SJSA1 (cell line): Measurements from ENCODE around the gene UCKL1. TPM values are rescaled to one million over a fixed set of nuclear protein-coding genes. Genes with fewer than 3 reads are reported as not detected.
A peak's percentile ranks its signal among the peaks of the same experiment; 100 is the strongest.

Experiments used
- DNase-seq, 2 experiments: peaks; one replicate each; pipeline ENCODE4 v3.0.0-alpha.2; 2015 to 2020; ENCODE audit warnings: low spot score in 2 of 2, low read depth in 1 of 2
- H3K27ac ChIP-seq: fragments of 250-450 bp; sonication (Bioruptor Pico); 2 replicates; pipeline ENCODE4 v1.5.1; 2020; ENCODE audit warnings: mild to moderate bottlenecking, moderate library complexity
- H3K27me3 ChIP-seq: fragments of 250-450 bp; sonication (Bioruptor Pico); replicated peaks from 2 replicates; pipeline ENCODE4 v1.5.1; 2020; ENCODE audit warnings: mild to moderate bottlenecking, moderate library complexity
- H3K36me3 ChIP-seq: fragments of 250-450 bp; sonication (Bioruptor Pico); 2 replicates; pipeline ENCODE4 v1.5.1; 2020; ENCODE audit warnings: mild to moderate bottlenecking
- H3K4me1 ChIP-seq: fragments of 250-450 bp; sonication (Bioruptor Pico); replicated peaks from 2 replicates; pipeline ENCODE4 v1.6.1; 2021; ENCODE audit warnings: mild to moderate bottlenecking
- H3K4me3 ChIP-seq: fragments of 250-450 bp; sonication (Bioruptor Pico); 2 replicates; pipeline ENCODE4 v1.5.1; 2020; ENCODE audit warnings: mild to moderate bottlenecking
- H3K9me3 ChIP-seq: fragments of 250-450 bp; sonication (Bioruptor Pico); replicated peaks from 2 replicates; pipeline ENCODE4 v1.5.1; 2020; ENCODE audit warnings: mild to moderate bottlenecking
- total RNA-seq: library from RNA; depleted of rRNA; stranded (reverse); fragments of >200 nt; shearing (Covaris generic); gene quantifications from 2 replicates; pipeline ENCODE4 v1.2.3, GENCODE V29; 2014; rRNA removed

The UCKL1 gene
- 10.3 and 22.7 TPM in 2 replicates for total RNA-seq

DNA sequence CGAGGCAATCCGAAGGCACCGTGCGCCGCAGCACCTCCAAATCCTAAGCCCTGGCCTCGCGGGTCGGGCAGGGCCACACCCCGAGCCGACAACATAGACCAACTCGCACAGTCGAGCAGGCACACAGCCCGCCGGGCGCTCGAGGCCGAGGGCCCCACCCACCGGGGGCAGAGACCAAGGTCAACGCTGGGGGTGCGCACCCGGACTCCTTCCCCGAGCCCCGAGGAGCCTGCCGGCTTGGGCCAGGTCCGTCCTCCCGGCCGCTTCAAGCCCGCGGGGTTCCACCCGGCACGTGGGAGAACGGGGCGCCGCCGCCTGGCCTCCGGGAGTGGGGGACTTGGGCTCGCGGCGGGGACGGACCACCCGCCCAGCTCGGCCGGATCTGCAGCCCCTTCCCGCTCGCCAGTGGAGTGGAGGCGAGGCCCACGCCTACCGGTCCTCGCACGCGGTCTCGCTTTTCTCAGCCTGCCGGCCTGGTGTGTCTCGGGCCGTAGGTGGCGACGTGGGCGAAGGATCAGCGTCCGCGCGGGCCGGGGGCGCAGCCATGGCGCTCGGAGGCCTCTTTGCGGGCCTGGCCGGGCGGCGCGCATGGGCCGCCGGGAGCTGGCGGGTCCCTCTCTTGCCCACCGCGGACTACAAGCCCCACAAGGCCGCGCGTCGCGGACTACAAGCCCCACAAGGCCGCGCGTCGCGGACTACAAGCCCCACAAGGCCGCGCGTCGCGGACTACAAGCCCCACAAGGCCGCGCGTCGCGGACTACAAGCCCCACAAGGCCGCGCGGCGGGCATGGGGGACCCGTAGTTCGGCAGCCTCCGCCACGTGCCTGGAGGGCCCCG is at the start of gene UCKL1:
TSS of gene UCKL1 (minus strand) at position 590 of the 837 bp plus-strand sequence. CDS start at position 546, 44 bp downstream.
- peak; percentile 86 to 91 for DNase-seq
- peaks cover 37% of the 10 kb centered on the region for H3K36me3 ChIP-seq
- H3K4me1 ChIP-seq, result peaks cover 24% of the 10 kb centered on the region
- 0 out of 2 replicates have a peak, but pooled peaks cover 3% of the 10 kb centered on the region for H3K9me3 ChIP-seq
- peak within 1 kb of the TSS; percentile 57 for H3K27ac ChIP-seq
- no peaks in the 10 kb centered on the region for H3K27me3 ChIP-seq
- H3K4me3 ChIP-seq, result peak within 1 kb of the TSS; percentile 96

DNA sequence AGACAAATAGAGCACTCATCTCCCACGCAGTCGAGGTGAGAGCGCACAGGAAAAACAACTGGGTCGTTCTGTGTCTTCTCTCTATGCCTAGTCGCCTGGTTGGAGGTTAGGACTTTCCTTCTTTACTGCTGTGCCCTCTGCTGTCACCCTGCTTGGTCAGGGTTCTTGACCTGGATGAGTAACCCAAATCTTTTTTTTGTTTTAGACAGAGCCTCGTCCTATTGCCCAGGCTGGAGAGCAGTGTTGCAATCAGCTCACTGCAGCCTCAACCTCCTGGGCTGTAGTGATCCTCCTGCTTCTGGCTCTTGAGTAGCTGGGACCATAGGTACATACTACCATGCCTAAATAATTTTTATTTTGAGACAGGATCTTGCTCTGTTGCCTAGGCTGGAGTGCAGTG is 49.2 kb upstream of the UCKL1 start:
- H3K4me3 ChIP-seq, result no peak overlapping the region
- no peaks in the 10 kb centered on the region for H3K4me1 ChIP-seq
- H3K9me3 ChIP-seq, result 0 out of 2 replicates have a peak, but pooled peaks cover 2% of the 10 kb centered on the region
- no peak overlapping the region for H3K27ac ChIP-seq
- H3K27me3 ChIP-seq, result no peaks in the 10 kb centered on the region
- peaks cover 81% of the 10 kb centered on the region for H3K36me3 ChIP-seq
- no peak for DNase-seq

DNA sequence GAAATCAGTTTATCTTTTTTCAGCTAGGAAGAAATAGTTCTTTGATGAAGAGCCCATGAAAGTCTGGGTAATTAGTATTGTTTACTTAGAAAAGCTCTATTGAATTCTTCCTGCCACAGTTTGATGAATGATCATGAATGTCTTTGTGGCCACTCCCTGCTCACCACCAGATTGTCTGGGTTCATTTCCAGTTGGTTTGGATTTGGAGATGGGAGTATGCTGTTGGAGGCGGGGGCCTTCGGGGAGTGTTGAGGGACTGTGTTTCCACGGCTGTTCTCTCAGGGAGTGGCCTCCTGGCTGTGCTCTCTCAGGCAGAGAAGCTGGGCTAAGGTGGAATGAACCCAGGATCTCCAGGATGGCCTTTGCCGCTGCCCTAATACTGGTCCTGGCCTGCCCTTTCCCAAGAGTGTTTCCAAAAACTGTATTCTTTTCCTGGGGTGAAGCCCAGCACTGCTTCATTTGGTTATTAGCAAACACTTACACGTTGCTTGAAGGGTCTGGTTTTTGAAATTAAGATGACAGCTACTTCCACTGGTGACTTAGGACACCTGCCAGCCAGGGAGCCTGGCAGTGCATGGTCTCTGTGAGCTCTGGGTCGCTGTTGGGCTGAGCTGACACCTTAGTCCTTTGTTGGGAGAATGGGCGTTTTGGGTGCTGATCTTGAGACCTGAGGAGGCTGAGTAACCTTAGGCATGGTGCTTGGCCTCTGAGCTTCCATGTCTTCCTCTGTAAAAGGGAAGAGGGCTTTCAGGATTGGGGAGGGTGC is 47.9 kb upstream of the UCKL1 start:
- 0 out of 2 replicates have a peak, but pooled peaks cover 2% of the 10 kb centered on the region for H3K9me3 ChIP-seq
- peaks cover 80% of the 10 kb centered on the region for H3K36me3 ChIP-seq
- H3K27me3 ChIP-seq, result no peaks in the 10 kb centered on the region
- H3K4me1 ChIP-seq, result no peaks in the 10 kb centered on the region
- DNase-seq, result no peak
- no peak overlapping the region for H3K4me3 ChIP-seq
- no peak overlapping the region for H3K27ac ChIP-seq

- H3K4me3 ChIP-seq, result no peak overlapping the region
- peaks cover 80% of the 10 kb centered on the region for H3K36me3 ChIP-seq
- H3K9me3 ChIP-seq, result no peaks in the 10 kb centered on the region
- H3K27me3 ChIP-seq, result no peaks in the 10 kb centered on the region
- H3K4me1 ChIP-seq, result no peaks in the 10 kb centered on the region
- H3K27ac ChIP-seq, result no peak overlapping the region
- no peak for DNase-seq
Measured at GRCh38 chr20:64001607-64002011, 45.4 kb upstream of the UCKL1 start.

- peaks cover 84% of the 10 kb centered on the region for H3K36me3 ChIP-seq
- no peaks in the 10 kb centered on the region for H3K9me3 ChIP-seq
- H3K27ac ChIP-seq, result no peak overlapping the region
- H3K27me3 ChIP-seq, result no peaks in the 10 kb centered on the region
- no peak for DNase-seq
- H3K4me1 ChIP-seq, result no peaks in the 10 kb centered on the region
- no peak overlapping the region for H3K4me3 ChIP-seq
Measured at GRCh38 chr20:64000906-64001305, 44.7 kb upstream of the UCKL1 start.

GRCh38 chr20:63982937-63983336 is 26.7 kb upstream of the UCKL1 start:
- peaks cover 29% of the 10 kb centered on the region for H3K4me1 ChIP-seq
- H3K27me3 ChIP-seq, result peaks cover 6% of the 10 kb centered on the region; the same call in 1 of the 2 replicates
- no peak overlapping the region for H3K4me3 ChIP-seq
- peaks cover 52% of the 10 kb centered on the region for H3K36me3 ChIP-seq
- no peak overlapping the region for H3K27ac ChIP-seq
- no peaks in the 10 kb centered on the region for H3K9me3 ChIP-seq
- no peak for DNase-seq

GRCh38 chr20:63980806-63981728 is 24.9 kb upstream of the UCKL1 start, which contains the start of gene PRPF6:
Gene PRPF6, plus strand, starts transcription at chr20:63981132. Its CDS starts 114 bp downstream, at chr20:63981246.
- peaks cover 35% of the 10 kb centered on the region for H3K4me1 ChIP-seq

GRCh38 chr20:63980317-63980805 is 24.1 kb upstream of the UCKL1 start:
- Histone ChIP-seq H3K4me1 (peaks cover 35% of the 10 kb centered on the region), H3K4me3 (peak overlapping the region; percentile 61), H3K27ac (no peak overlapping the region), H3K27me3 (peaks cover 6% of the 10 kb centered on the region; the same call in 1 of the 2 replicates), H3K9me3 (no peaks in the 10 kb centered on the region), H3K36me3 (peaks cover 26% of the 10 kb centered on the region)
- no peak for DNase-seq

More at GRCh38 chr20:63980806-63981728, 24.9 kb upstream of the UCKL1 start, which contains the start of gene PRPF6:
- peaks cover 33% of the 10 kb centered on the region for H3K36me3 ChIP-seq
- DNase-seq, result peak; percentile 86 to 96
- H3K27me3 ChIP-seq, result peaks cover 6% of the 10 kb centered on the region; the same call in 1 of the 2 replicates
- H3K27ac ChIP-seq, result 0 out of 2 replicates have a peak within 1 kb of the TSS, but pooled peaks have one; percentile 3
- H3K4me3 ChIP-seq, result peak within 1 kb of the TSS; percentile 61
- no peaks in the 10 kb centered on the region for H3K9me3 ChIP-seq

DNA sequence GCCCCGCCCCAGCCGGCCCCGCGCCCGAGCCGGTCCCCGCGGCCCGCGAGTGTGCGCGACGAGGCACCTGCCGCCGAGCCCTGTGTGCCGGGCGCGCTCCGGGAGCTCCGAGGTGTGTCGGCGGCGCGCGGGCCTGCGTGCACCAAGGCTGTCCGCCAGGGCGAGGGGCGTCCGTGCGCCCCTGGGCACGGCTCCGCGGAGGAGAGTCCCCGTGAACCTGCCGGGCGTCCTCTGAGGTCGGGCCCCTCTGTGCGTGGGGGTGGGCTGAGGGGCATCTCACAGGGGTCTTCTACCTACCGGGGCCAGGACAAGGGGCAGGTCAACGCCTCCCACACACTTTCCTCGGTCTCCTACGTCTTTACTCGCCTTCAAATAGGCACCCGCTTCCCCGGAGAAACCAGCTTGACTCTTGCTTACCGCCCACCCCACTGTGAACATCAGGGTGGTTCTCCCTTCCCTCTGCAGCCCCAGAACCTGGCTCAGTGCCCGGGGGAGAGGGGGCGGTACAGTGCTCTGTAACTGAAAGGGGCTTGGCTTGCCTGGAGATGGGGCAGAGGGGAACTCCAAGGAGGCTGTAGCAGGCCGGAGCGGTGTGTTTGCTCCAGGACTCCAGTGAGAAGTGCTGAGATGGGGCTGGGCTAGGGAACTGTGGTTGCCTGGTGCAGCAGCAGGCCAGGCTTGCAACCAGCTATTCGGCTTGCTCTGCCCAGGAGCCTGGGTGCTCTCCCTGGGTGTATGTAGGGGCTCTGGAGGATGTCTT is 23.5 kb upstream of the UCKL1 start, which contains the start of gene SAMD10:
TSS of gene SAMD10 (minus strand) at position 86 of the 760 bp plus-strand sequence. CDS start 175 bp downstream, outside the sequence.
- Histone ChIP-seq H3K27me3 (peaks cover 6% of the 10 kb centered on the region; the same call in 1 of the 2 replicates), H3K36me3 (peaks cover 20% of the 10 kb centered on the region), H3K4me3 (peak within 1 kb of the TSS; percentile 61), H3K27ac (no peak within 1 kb of the TSS), H3K9me3 (no peaks in the 10 kb centered on the region), H3K4me1 (peaks cover 42% of the 10 kb centered on the region)
- peak in 1 of 2 experiments; percentile 49 for DNase-seq

DNA sequence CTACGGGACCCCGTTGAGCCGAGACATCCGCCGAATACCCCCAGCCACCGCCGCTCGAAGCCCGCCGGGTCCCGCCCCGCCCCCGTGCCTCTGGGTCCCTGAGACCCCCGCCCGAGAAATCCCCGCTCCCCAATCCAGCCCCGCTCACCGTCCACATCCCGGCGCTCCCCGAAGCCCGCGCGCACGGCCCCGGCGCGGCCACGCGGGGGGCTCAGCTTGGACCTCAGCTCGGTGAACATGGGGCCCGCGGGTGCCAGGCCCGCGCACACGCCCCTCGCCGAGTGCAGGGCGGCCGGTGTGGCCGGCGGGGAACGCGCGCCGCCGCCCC is 23.0 kb upstream of the UCKL1 start:
- peaks cover 47% of the 10 kb centered on the region for H3K4me1 ChIP-seq
- H3K27me3 ChIP-seq, result peaks cover 6% of the 10 kb centered on the region; the same call in 1 of the 2 replicates
- no peak for DNase-seq
- peaks cover 16% of the 10 kb centered on the region for H3K36me3 ChIP-seq
- no peaks in the 10 kb centered on the region for H3K9me3 ChIP-seq
- no peak overlapping the region for H3K27ac ChIP-seq
- H3K4me3 ChIP-seq, result peak overlapping the region; percentile 19

GRCh38 chr20:63978319-63979228 is 22.4 kb upstream of the UCKL1 start:
- DNase-seq, result peak in 1 of 2 experiments; percentile 63

More at GRCh38 chr20:63978319-63979228, 22.4 kb upstream of the UCKL1 start:
- Histone ChIP-seq H3K4me3 (peak overlapping the region; percentile 19; the same call in 1 of the 2 replicates), H3K36me3 (peaks cover 11% of the 10 kb centered on the region), H3K27ac (no peak overlapping the region), H3K9me3 (no peaks in the 10 kb centered on the region), H3K4me1 (peaks cover 52% of the 10 kb centered on the region), H3K27me3 (peaks cover 6% of the 10 kb centered on the region; the same call in 1 of the 2 replicates)
